ENCODE results near the gene LTBP1.

- TF ChIP-seq TAF1 (IDR thresholded peaks at IDR 0.05; ENCODE audit: borderline replicate concordance, low read depth, low read length) (no peak), POLR2AphosphoS5 (IDR thresholded peaks at IDR 0.05; ENCODE audit: low read depth, low read length) (no peak), POLR2A (IDR thresholded peaks at IDR 0.05; ENCODE audit: low read depth, low read length) (no peak)
These were observed 46.3 kb downstream of the LTBP1 start for GRCh38 chr2:32993005-32993539.

Measured in GM12892 (cell line).